ENCODE measurements around the gene SEL1L3. TPM values are rescaled to one million over a fixed set of nuclear protein-coding genes. Genes with fewer than 3 reads are reported as not detected.

SEL1L3 gene
- total RNA-seq, 1 donor from 2014 or later = 8.3 TPM

- Histone ChIP-seq H3K9me3 (no peaks in the 10 kb centered on the region), H3K27me3 (no peaks in the 10 kb centered on the region), H3K36me3 (no peaks in the 10 kb centered on the region), H3K4me1 (no peaks in the 10 kb centered on the region), H3K27ac (no peak overlapping the region), H3K4me3 (no peak overlapping the region)
- TF ChIP-seq POLR2A (IDR thresholded peaks at IDR 0.05) = no peak
- no peak for TF ChIP-seq CTCF (IDR thresholded peaks at IDR 0.05)
- no peak for TF ChIP-seq POLR2AphosphoS5 (IDR thresholded peaks at IDR 0.05; ENCODE audit: insufficient read depth in 1 of 2, low read depth in 1 of 2)
- DNase-seq (ENCODE audit: extremely low spot score in 2 of 2) = no peak
- intact Hi-C loops (cut with DNase I) = no loop called here
Measured at GRCh38 chr4:25843340-25844097, 19.3 kb downstream of the SEL1L3 start.

GRCh38 chr4:25842229-25842845 lies 20.5 kb downstream of the SEL1L3 start:
- H3K9me3 ChIP-seq = no peaks in the 10 kb centered on the region
- intact Hi-C loops (cut with DNase I) = no loop called here
- H3K27ac ChIP-seq = no peak overlapping the region
- no peak for DNase-seq (ENCODE audit: extremely low spot score in 2 of 2)
- H3K27me3 ChIP-seq = no peaks in the 10 kb centered on the region
- TF ChIP-seq CTCF (IDR thresholded peaks at IDR 0.05) (no peak), POLR2A (IDR thresholded peaks at IDR 0.05) (no peak), POLR2AphosphoS5 (IDR thresholded peaks at IDR 0.05; ENCODE audit: insufficient read depth in 1 of 2, low read depth in 1 of 2) (no peak)
- no peaks in the 10 kb centered on the region for H3K4me1 ChIP-seq
- H3K36me3 ChIP-seq = no peaks in the 10 kb centered on the region
- H3K4me3 ChIP-seq = no peak overlapping the region

- intact Hi-C loops (cut with DNase I) = no loop called here
- no peak for DNase-seq (ENCODE audit: extremely low spot score in 2 of 2)
- TF ChIP-seq POLR2A (IDR thresholded peaks at IDR 0.05) = no peak
- no peak for TF ChIP-seq POLR2AphosphoS5 (IDR thresholded peaks at IDR 0.05; ENCODE audit: insufficient read depth in 1 of 2, low read depth in 1 of 2)
- TF ChIP-seq CTCF (IDR thresholded peaks at IDR 0.05) = no peak
- no peaks in the 10 kb centered on the region for H3K36me3 ChIP-seq
- H3K27me3 ChIP-seq = no peaks in the 10 kb centered on the region
- H3K9me3 ChIP-seq = no peaks in the 10 kb centered on the region
- H3K4me1 ChIP-seq = no peaks in the 10 kb centered on the region
- no peak overlapping the region for H3K4me3 ChIP-seq
- no peak overlapping the region for H3K27ac ChIP-seq
Measured at GRCh38 chr4:25839687-25840086, 23.1 kb downstream of the SEL1L3 start.

GRCh38 chr4:25839233-25839632 lies 23.6 kb downstream of the SEL1L3 start:
- intact Hi-C loops (cut with DNase I) = no loop called here
- Histone ChIP-seq H3K27ac (no peak overlapping the region), H3K4me1 (no peaks in the 10 kb centered on the region), H3K4me3 (no peak overlapping the region), H3K27me3 (no peaks in the 10 kb centered on the region), H3K9me3 (no peaks in the 10 kb centered on the region), H3K36me3 (no peaks in the 10 kb centered on the region)
- TF ChIP-seq CTCF (IDR thresholded peaks at IDR 0.05) (no peak), POLR2A (IDR thresholded peaks at IDR 0.05) (no peak), POLR2AphosphoS5 (IDR thresholded peaks at IDR 0.05; ENCODE audit: insufficient read depth in 1 of 2, low read depth in 1 of 2) (no peak)
- no peak for DNase-seq (ENCODE audit: extremely low spot score in 2 of 2)

- no peak for DNase-seq (ENCODE audit: extremely low spot score in 2 of 2)
- no peak overlapping the region for H3K4me3 ChIP-seq
- TF ChIP-seq POLR2AphosphoS5 (IDR thresholded peaks at IDR 0.05; ENCODE audit: insufficient read depth in 1 of 2, low read depth in 1 of 2) = no peak
- no peak for TF ChIP-seq CTCF (IDR thresholded peaks at IDR 0.05)
- TF ChIP-seq POLR2A (IDR thresholded peaks at IDR 0.05) = no peak
- H3K27ac ChIP-seq = no peak overlapping the region
- no peaks in the 10 kb centered on the region for H3K4me1 ChIP-seq
- intact Hi-C loops (cut with DNase I) = no loop called here
- H3K9me3 ChIP-seq = no peaks in the 10 kb centered on the region
- no peaks in the 10 kb centered on the region for H3K36me3 ChIP-seq
- H3K27me3 ChIP-seq = no peaks in the 10 kb centered on the region
Measured at GRCh38 chr4:25838526-25838925, 24.3 kb downstream of the SEL1L3 start.
